ENCODE data around the gene PASK. TPM values are rescaled to one million over a fixed set of nuclear protein-coding genes. Genes with fewer than 3 reads are reported as not detected.

Gene PASK
- total RNA-seq, 1 experiment from 2014 or later = 45.8 TPM

GRCh38 chr2:241083091-241083415 lies 66.2 kb downstream of the PASK start (continued):
- TF ChIP-seq CTCF (IDR thresholded peaks at IDR 0.05 in 2 of 3, conservative IDR thresholded peaks at IDR 0.05 in 1 of 3; ENCODE audit: borderline replicate concordance in 1 of 3, insufficient read depth in 1 of 3, low read depth in 2 of 3, low read length in 2 of 3) = no peak
- no peak for TF ChIP-seq SIN3A (IDR thresholded peaks at IDR 0.05; ENCODE audit: low read depth)
- no peak for TF ChIP-seq EZH2phosphoT487 (IDR thresholded peaks at IDR 0.05; ENCODE audit: borderline replicate concordance)
- TF ChIP-seq ZNF274 (IDR thresholded peaks at IDR 0.05; ENCODE audit: low read depth, low read length) = no peak
- no peak for TF ChIP-seq CBX3 (IDR thresholded peaks at IDR 0.05; ENCODE audit: low read depth)
- TF ChIP-seq YY1 (IDR thresholded peaks at IDR 0.05; ENCODE audit: extremely low read depth, insufficient replicate concordance, low read depth, low read length) = no peak
- no peak for TF ChIP-seq ZFX (IDR thresholded peaks at IDR 0.05)
- TF ChIP-seq SP1 (IDR thresholded peaks at IDR 0.05; ENCODE audit: low read depth) = no peak

- Histone ChIP-seq H3K4me3 (replicated peaks in 1 of 2; ENCODE audit: low read depth in 1 of 2, low read length in 2 of 2) (no peak overlapping the region), H3K4me2 (ENCODE audit: low read length) (no peak overlapping the region), H3K36me3 (ENCODE audit: control insufficient read depth in 1 of 2, insufficient read depth in 2 of 2, low read length in 2 of 2) (peaks cover 0 to 8% of the 10 kb centered on the region in 2 experiments; a peak in 2 of 4 replicates), H2AFZ (ENCODE audit: low read depth, low read length, poor library complexity, severe bottlenecking) (no peak overlapping the region), H4K20me1 (ENCODE audit: insufficient read depth) (no peaks in the 10 kb centered on the region), H3K27me3 (ENCODE audit: insufficient read depth, low read length) (no peaks in the 10 kb centered on the region), H3K79me2 (ENCODE audit: insufficient read depth, low read length) (no peaks in the 10 kb centered on the region), H3K9me2 (ENCODE audit: insufficient read depth) (no peaks in the 10 kb centered on the region), H3K9me3 (ENCODE audit: control insufficient read depth in 1 of 2, insufficient read depth in 1 of 2, low read depth in 1 of 2, low read length in 2 of 2) (no peaks in the 10 kb centered on the region), H3K4me1 (ENCODE audit: control insufficient read depth in 1 of 2, insufficient read depth in 2 of 2, low read length in 2 of 2) (no peaks in the 10 kb centered on the region), H3K27ac (ENCODE audit: low read depth, low read length) (no peak overlapping the region), H3K9ac (ENCODE audit: low read length) (no peak overlapping the region)
- intact Hi-C loops (cut with micrococcal nuclease) = no loop called here
- TF ChIP-seq SRF (IDR thresholded peaks at IDR 0.05; ENCODE audit: low read depth) = no peak
- TF ChIP-seq MAX (IDR thresholded peaks at IDR 0.05) = no peak
- no peak for TF ChIP-seq CTCF (IDR thresholded peaks at IDR 0.05 in 2 of 3, conservative IDR thresholded peaks at IDR 0.05 in 1 of 3; ENCODE audit: borderline replicate concordance in 1 of 3, insufficient read depth in 1 of 3, low read depth in 2 of 3, low read length in 2 of 3)
- TF ChIP-seq EZH2 (IDR thresholded peaks at IDR 0.05) = no peak
- TF ChIP-seq ZFX (IDR thresholded peaks at IDR 0.05) = no peak
- TF ChIP-seq SP1 (IDR thresholded peaks at IDR 0.05; ENCODE audit: low read depth) = no peak
- TF ChIP-seq RAD21 (IDR thresholded peaks at IDR 0.05; ENCODE audit: low read depth) = no peak
- TF ChIP-seq ZNF274 (IDR thresholded peaks at IDR 0.05; ENCODE audit: low read depth, low read length) = no peak
- TF ChIP-seq YY1 (IDR thresholded peaks at IDR 0.05; ENCODE audit: extremely low read depth, insufficient replicate concordance, low read depth, low read length) = no peak
- TF ChIP-seq ATF3 (IDR thresholded peaks at IDR 0.05) = no peak
- TF ChIP-seq POLR2AphosphoS5 (IDR thresholded peaks at IDR 0.05; ENCODE audit: low read depth, low read length) = no peak
- no peak for TF ChIP-seq ELF1 (IDR thresholded peaks at IDR 0.05; ENCODE audit: borderline replicate concordance, low read depth)
- ChIA-PET POLR2A (no interaction called here), RAD21 (ENCODE audit: low non-redundant PET in 1 of 2, low total read pairs in 2 of 2, uncharacterized antibody in 2 of 2, unreplicated experiment in 2 of 2) (no interaction called here), CTCF (no interaction called here)
- no peak for ATAC-seq
- BruUV-seq (replicated peaks) = no TSS peak
- DNase-seq (ENCODE audit: low read depth, low spot score) = no peak
Observed at GRCh38 chr2:241082341-241083090, 66.8 kb downstream of the PASK start.

All from HCT116 (cell line).